NCI-H1417 treated with DMSO at 0.1 percent for 48 hours (cell line): ENCODE measurements around the gene IFFO2.

Source experiments
- DNase-seq: peaks from one replicate; lab custom pipeline; 2025; lab: John Stamatoyannopoulos, UW

The IFFO2 gene

DNA sequence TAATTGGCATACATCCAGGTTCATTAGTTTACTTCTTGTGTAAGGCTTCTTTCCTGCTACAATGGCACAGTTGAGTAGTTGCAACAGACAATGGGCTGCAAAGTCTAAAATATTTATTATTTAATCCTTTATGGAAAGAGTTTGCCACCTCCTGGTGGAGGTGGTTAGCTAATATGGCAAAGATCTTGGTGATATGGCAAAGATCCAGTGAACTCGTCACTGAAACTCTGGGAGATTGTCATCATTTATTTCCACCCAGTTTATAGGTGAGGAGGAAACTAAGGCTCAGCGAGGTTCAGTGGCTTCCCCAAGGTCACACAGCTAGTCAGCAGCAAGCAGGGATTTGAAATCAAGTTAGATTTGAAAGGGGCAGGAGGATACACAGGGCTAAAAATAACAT is 16.1 kb upstream of the IFFO2 start:
- no peak for DNase-seq

DNA sequence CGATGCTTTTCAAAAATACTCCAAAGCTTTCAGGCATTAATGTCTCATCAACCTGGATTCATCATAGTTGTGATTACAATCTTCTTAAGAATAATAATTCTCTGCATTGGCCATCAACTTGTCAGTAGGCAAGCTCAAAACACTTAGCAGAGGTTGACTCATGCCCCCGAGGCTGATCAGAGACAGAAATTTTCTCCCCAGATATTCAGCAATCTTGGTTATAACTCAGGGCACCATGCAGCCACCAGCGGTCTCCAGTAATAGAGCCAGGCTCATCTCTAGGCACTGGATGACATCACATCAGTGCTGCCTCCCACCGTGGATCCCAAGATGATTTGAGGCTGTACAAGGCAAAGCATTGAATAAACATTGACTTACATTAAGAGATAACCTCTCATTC is 14.3 kb upstream of the IFFO2 start:
- DNase-seq, result no peak

DNA sequence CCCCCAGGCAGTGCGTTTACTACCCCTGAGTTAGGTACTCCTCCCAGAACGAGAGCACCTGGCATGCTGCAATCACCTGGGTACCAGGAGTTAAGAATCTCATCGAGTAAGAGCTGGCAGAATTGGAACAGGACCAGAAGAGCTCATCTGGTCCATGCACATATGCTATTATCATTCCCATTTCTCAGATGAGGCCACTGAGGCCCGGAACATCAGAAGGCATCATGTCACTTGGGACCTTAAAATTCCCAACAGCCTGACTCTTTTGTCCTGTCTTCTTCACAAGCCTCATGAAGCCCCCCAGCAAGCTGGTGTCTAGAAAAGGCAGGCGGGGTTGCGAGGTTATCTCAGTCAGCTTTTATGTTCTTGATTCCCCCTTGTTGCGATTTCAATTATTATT is 13.9 kb upstream of the IFFO2 start:
- no peak for DNase-seq

DNA sequence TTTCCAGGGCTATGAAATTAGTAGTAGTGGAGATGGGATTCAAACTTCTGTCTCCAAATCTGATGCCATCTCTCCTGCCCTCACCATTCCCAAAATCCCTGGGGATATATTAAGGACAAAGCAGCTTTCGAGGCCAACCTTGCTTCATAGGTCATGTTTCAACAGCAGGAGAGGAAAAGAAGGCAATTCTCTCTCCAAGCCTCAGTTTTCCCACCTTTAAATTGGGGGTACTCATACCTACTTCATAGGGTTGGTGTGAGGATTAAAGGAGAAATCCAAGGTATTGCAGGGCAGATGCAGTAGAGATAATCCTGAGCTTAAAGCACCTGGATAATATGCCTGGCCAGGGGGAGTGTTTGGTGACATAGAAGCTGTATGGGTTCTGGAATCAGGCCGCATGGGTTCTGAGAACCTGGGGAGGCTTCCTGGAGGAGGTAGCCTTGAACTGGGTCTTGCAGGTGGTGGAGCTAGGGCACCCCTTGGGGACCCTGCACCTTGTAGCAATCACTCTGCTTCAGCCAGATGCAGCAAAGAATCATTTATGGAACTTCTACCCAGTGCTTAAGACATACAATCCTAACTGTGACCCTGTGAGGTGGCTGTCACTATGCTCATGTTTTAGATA is 10.7 kb upstream of the IFFO2 start:
- DNase-seq, result no peak

DNA sequence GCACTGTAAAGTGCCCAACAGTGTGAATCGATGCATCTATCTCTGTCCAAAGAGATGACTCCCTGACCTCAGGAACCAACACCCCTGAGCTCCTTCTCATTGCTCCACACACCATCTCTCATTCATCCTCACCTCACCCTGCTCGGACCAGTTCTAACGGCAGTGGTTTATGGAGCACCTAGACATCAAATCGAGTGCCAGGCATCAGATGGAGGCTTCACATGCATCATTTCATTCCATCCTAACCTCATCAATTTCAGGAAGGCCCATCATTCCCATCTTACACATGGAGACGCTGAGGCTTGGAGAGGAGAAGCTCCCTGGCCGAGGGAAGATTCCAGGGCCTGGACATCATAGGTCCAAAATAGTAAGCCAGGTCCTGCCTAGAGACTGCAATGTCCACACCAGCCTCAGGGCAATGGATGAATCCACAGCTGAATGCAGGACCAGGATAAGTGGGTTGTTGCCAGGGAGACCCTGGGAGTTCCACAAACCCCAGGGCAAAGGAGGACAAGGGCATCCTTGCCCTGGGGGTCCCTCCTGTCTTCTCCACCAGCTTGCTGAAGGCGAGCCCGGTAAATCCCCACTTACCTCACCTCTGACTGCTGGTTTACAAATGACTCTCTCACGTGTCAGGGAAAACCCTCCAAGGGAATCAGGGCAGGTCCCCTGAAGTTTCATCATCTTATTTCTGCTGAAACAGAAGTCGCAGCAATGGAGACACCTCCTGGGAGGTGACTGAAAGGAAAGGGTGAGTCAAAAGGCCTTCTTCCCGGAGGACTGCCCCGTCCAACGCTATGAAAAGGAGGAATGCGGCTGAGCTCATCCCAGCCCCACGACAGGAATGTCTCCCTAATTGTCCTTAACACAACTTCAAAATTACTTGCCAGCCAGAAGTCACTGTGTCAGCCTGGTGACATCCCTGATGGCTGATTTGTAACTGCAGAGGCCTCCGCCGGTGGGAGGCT is 9.0 kb upstream of the IFFO2 start:
- no peak for DNase-seq

DNA sequence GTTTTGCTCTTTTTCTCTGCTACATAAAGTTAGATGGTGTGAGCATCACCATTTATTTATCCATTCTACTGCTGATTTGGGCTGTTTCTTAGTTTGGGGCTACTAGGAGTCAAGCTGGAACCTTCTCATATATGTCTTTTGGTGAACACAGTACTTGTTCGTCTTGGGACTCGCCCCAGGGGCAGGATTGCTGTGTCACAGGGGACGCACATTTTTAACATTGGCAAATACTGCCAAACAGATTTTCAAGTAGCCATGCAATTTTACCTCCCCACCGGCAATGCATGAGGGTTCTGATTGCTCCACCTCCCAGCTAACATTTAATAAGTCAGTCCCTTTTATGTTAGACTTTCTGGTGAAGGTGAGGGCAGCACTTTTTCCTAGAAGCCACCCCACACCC is 7.5 kb upstream of the IFFO2 start:
- DNase-seq, result no peak

DNA sequence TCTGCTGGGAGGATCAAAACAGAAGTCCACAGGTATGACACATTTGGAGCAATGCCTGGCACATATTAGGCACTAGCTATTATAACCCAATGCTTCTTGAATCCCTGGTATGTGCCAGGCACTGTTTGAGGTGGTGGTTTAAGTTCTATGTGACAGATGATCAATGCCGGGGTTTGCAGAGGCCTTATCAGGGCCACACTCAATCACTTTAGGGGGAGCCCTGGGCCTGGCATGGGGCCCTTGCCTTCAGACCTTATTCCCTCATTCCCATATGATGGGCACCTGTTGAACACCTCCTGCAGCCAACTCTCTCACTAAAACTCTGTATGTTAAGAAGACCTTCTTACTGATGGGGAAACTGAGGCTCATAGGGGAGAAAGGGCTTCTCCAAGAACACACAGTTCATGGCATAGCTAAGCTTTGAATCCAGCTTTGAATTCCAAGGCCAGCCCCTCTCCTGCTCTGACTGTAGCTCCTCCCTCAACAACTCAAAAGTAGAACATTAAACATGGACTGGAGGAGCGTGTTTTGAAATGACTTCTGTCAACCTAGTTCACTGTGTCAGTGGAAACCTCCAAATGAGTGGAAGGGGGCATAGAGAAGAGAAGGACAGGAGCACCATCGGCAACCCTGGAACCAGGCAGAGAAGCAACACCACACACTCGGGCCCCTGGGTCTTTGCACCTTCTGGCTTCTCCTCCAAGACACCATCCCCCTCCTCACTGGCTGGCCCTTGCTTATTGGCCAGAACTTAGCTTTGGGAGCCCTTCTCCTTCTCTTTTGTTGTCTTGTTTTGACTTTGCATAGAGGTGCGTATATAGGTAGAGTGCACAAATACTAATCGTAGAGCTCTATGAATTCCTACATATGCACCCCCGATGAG is 6.6 kb upstream of the IFFO2 start:
- DNase-seq, result no peak

DNA sequence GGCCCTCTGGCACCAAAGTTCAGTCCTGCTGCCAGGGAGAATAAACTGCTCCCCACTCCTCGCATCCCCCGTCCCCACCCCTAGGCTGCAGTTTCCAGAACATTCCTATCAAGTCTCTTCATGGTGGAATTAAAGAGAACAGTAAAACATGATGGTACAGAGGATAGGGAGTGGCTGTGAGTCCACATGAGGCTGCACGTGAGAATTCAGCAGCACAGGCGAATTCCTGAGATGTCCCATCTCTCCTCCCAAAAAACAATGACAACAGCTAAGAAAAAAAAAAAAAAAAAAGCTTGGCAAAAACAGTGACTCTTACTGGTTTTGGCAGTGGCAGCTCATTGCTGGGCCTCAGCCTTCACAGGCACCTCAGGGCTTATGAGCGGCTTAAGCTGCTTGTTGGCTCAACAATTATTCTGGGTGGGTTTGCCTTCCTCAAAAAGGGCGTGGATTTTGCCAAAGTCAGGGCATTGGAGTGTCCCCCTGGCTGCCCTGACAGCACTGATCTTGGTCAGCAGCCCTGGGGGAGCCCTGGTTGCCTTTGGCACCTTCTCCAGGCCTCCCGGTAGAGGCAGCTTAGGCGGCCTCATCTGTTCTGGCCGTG is 5.7 kb upstream of the IFFO2 start:
- DNase-seq, result no peak

DNA sequence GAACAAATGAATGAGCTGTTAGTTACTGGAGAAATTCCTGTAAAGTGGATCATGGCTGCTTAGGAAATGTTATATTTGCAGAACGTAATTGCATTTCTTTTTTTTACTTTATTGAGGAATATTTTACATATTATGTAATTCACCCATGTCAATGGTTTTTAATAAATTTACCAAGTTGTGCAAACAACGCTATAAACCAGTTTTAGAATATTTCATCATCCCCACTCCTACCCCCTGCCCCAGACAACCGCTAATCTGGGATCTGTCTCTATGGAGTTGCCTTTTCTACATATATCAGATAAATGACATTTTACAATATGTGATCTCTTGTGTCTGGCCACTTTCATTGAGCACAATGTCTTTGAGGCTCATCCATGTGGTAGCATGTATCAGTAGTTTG is 4.3 kb upstream of the IFFO2 start:
- no peak for DNase-seq

- no peak for DNase-seq
Observed at GRCh38 chr1:18960409-18960808, 3.9 kb upstream of the IFFO2 start.

GRCh38 chr1:18959591-18959990 is 3.1 kb upstream of the IFFO2 start:
- no peak for DNase-seq

GRCh38 chr1:18957532-18958300 is 1.2 kb upstream of the IFFO2 start:
- no peak for DNase-seq

DNA sequence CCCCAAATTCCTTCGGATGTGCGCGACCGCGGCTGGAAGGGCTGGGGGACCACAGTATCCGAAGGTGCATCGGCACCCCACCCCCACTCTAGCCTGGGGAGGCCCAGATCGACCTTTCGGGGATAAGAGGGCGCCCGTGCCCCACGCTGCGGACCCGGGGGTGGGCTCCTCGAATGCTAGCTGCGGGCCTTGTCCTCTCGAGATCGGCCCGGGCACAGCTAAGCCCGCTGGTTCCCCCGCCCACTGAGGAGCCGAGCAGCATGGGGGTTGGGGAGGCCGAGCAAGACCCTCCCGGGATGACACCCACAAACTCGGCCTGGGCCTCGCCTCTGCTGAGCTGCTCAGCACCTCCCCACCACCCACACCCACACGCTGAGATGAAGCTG is 653 bp upstream of the IFFO2 start:
- no peak for DNase-seq

DNA sequence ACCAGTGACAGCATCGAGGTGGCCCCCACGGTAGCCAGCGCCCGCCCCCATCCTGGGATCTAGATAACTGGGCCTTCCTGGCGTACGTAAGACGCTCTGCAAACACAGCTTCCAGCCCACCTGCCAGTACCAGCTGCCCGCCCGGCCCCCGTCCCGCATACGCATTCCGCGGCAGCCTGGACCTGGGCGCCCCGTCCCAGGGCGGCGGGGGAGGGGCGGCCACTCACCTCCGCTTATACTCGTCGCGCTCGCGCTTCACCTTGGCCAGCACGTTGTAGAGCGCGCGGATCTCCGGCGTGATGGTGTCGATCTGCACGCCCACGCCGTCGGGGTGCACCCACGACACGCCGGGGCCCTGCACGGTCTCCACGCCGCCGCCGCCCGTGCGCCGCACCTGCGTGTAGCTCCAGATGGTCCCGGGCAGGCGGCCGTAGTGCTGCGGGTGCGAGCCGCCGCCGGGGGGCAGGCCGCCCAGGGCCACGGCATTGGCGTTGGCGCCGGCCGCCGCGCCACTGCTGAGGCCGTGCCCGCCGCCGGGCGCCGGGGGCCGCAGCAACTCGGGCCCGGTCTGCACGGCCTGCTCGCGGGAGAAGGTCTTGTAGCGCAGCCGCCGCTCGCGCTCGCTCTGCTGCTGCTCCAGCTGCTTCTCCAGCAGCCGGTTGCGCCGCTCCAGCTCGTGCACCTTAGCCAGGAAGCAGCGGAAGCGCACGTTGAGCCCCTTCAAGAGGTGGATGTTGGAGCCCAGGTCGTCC is 859 bp downstream of the IFFO2 start:
- DNase-seq, result no peak

DNA sequence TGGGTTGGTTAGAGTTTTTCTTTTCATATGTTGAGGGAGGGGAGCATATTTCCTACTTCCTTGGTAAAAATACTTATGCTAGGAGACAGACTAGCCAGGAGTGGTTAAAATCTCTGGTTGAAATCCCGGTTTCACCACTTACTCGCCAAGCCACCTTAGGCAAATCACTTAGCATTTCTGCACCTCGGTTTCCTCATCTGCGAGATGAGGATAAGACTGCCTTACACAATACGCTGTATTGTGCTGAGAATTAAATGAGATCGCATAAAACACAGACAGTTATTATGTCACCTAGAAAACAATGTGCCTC is 1.4 kb downstream of the IFFO2 start:
- no peak for DNase-seq

DNA sequence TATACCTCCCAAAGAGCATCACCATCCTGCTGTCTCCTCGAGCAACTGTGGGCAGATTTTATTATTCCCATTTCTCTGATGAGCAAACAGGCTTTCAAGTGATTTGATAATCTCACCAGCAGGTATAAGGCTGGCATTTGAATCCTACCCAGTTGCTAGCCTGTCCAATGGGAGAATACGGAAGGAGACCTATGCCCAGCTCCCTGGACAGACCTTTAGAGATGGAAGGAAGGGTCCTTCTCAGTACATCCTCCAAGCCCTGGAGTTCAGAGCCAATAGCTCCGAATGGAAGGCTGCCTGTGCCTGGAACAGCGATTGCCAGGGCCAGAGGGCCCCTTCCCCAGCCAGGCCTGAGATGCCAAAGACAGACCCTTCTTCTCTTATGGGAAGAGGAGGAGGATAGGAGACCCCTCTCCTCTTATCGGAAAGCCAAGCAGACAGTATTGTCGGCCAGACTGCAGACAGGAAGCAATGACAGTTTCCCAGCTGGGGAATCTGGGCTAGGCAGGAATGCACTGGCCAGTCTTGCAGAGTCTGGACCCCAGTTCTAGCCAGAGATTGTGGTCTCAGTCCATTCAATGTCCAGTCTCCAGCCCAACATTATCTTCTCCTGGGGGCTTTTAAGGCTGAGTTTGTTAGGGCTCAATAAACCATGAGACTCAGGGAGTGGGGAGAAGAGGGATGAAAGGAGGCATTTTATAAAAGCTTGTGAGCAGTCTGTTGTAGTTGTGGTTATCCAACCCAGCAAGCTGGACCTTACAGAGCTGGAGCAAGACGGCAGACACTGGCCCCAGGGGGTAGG is 2.0 kb downstream of the IFFO2 start:
- no peak for DNase-seq

DNA sequence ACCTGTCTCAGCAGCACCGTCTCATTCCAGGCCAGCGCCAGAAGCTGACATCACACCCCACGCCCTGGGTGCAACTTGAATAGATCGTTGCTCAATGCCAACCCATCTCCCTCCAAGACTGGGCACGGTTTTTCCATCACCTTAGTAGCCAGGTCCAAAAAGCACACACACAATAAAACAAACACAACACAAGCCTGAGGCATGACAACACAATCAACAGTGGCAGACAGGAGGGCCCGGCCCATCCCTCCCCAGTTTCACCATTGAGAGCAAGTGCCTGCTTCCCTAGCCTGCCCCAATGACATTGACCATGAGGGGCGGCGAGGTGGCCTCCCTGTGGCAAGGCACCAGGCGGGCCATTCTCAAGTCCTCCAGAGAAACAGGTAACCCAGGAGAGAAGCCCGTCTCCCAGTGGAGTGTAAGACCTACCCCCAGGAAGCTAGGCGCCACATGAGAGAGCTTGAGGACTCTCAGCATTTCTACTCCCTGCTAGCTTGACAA is 2.7 kb downstream of the IFFO2 start:
- DNase-seq, result no peak

GRCh38 chr1:18951818-18952391 is 4.6 kb downstream of the IFFO2 start:
- no peak for DNase-seq

- DNase-seq, result no peak
Observed at GRCh38 chr1:18951416-18951815, 5.1 kb downstream of the IFFO2 start.
